A549 (cell line): ENCODE data around the gene EMX2. TPM values are rescaled to one million over a fixed set of nuclear protein-coding genes. Genes with fewer than 3 reads are reported as not detected.
A peak's percentile ranks its signal among the peaks of the same experiment; 100 is the strongest.

Experiments
- ATAC-seq, 2 experiments: fragments of 200-7000 bp in 1 of 2; fragments of >200 bp in 1 of 2; cut with Nextera tagmentation in 1 of 2; cut with Tn5 transposase in 1 of 2; 3 replicates each; pipeline versions ENCODE4 v1.8.0 to v1.9.1; 2018 to 2020; ENCODE audit warnings: mild to moderate bottlenecking in 1 of 2, moderate library complexity in 1 of 2
- CTCF ChIA-PET: fragments of 300-600 bp; sonication (Branson Sonifier 250); formaldehyde crosslinking; extraction: SDS; loops from one replicate; lab custom pipeline; 2021; ENCODE audit warnings: antibody characterized with exemption, inconsistent platforms; lab: Yijun Ruan, JAX
- POLR2A ChIA-PET: fragments of 350-600 bp; formaldehyde crosslinking; extraction: SDS; loops from one replicate; lab custom pipeline; 2021; ENCODE audit warnings: antibody characterized with exemption, inconsistent platforms; lab: Yijun Ruan, JAX
- DNase-seq, 2 experiments: peaks; one replicate each; pipeline versions ENCODE4 v3.0.0 to v3.0.0-alpha.2; 2011 to 2016; ENCODE audit warnings: low read depth in 1 of 2, low spot score in 1 of 2
- FAIRE-seq: peaks from 2 replicates; lab custom pipeline; 2011; peaks lifted over from hg19 to GRCh38; lab: Jason Lieb, UNC
- H3K27ac ChIP-seq, 2 experiments: fragments of >200 bp; sonication (Bioruptor Twin); formaldehyde crosslinking; 3 replicates each; pipeline ENCODE4 v1.5.1; 2016 to 2017
- H3K4me1 ChIP-seq: fragments of >200 bp; sonication (Bioruptor Twin); formaldehyde crosslinking; 3 replicates; pipeline ENCODE4 v1.6.1; 2016
- H3K4me2 ChIP-seq: fragments of >200 bp; sonication (Bioruptor Twin); formaldehyde crosslinking; 3 replicates; pipeline ENCODE4 v1.6.1; 2016
- H3K4me3 ChIP-seq: fragments of >200 bp; sonication (Bioruptor Twin); formaldehyde crosslinking; 3 replicates; pipeline ENCODE4 v1.5.1; 2016
- H3K9me3 ChIP-seq: fragments of >200 bp; sonication (Bioruptor Twin); formaldehyde crosslinking; 3 replicates; pipeline ENCODE4 v1.6.1; 2016
- BHLHE40 ChIP-seq: IDR thresholded peaks from 2 replicates; pipeline ENCODE4 v1.6.1; 2012; ENCODE audit warnings: low read depth, low read length, inconsistent platforms
- CBX2 ChIP-seq: fragments of 200-600 bp; sonication (generic); IDR thresholded peaks from 2 replicates; pipeline ENCODE4 v1.6.1; 2016; ENCODE audit warnings: low read depth, mild to moderate bottlenecking, borderline replicate concordance
- CBX8 ChIP-seq: fragments of 200-600 bp; sonication (generic); IDR thresholded peaks from 2 replicates; pipeline ENCODE4 v1.6.1; 2016
- CHD4 ChIP-seq: fragments of 200-600 bp; sonication (generic); IDR thresholded peaks from 2 replicates; pipeline ENCODE4 v1.6.1; 2016; ENCODE audit warnings: antibody characterized with exemption, mild to moderate bottlenecking, borderline replicate concordance
- EHF ChIP-seq: fragments of 250-450 bp; sonication (Bioruptor Pico); IDR thresholded peaks from 2 replicates; pipeline ENCODE4 v1.5.0; 2020; ENCODE audit warnings: mild to moderate bottlenecking
- ESRRA ChIP-seq: fragments of 150-350 bp; IDR thresholded peaks from 2 replicates; pipeline ENCODE4 v1.6.1; 2014; ENCODE audit warnings: mild to moderate bottlenecking, low read length, borderline replicate concordance
- HDAC2 ChIP-seq: fragments of 200-600 bp; sonication (generic); IDR thresholded peaks from 2 replicates; pipeline ENCODE4 v1.6.1; 2016
- HOXA7 ChIP-seq: fragments of 250-450 bp; sonication (Bioruptor Pico); IDR thresholded peaks from 2 replicates; pipeline ENCODE4 v1.5.0; 2020; ENCODE audit warnings: mild to moderate bottlenecking, moderate library complexity
- JUN ChIP-seq, 2 experiments: fragments of >200 bp; sonication (Bioruptor Twin); formaldehyde crosslinking; IDR thresholded peaks; 2 replicates in 1 of 2; 3 replicates in 1 of 2; pipeline ENCODE4 v1.6.1; 2016 to 2017
- KDM1A ChIP-seq: fragments of 200-600 bp; sonication (generic); IDR thresholded peaks from 2 replicates; pipeline ENCODE4 v1.6.1; 2016; ENCODE audit warnings: low read depth, mild to moderate bottlenecking
- KDM5A ChIP-seq: fragments of 200-600 bp; sonication (generic); IDR thresholded peaks from 2 replicates; pipeline ENCODE4 v1.6.1; 2016; ENCODE audit warnings: antibody characterized with exemption, mild to moderate bottlenecking
- MAFK ChIP-seq: fragments of 450-650 bp; IDR thresholded peaks from 2 replicates; pipeline ENCODE4 v1.6.1; 2014; ENCODE audit not compliant: partially characterized antibody
- PHF8 ChIP-seq: fragments of 200-600 bp; sonication (generic); IDR thresholded peaks from 2 replicates; pipeline ENCODE4 v1.6.1; 2016; ENCODE audit warnings: low read depth, mild to moderate bottlenecking, antibody characterized with exemption, moderate library complexity, borderline replicate concordance
- POLR2AphosphoS2 ChIP-seq: conservative IDR thresholded peaks from 2 replicates; pipeline ENCODE4 v1.6.1; 2012; ENCODE audit warnings: low read length, improper control_type of control experiment, inconsistent platforms
- RCOR1 ChIP-seq: fragments of 150-350 bp; IDR thresholded peaks from 2 replicates; pipeline ENCODE4 v1.6.1; 2014; ENCODE audit warnings: antibody characterized with exemption, low read length, low read depth
- RFX5 ChIP-seq: fragments of 450-650 bp; IDR thresholded peaks from 2 replicates; pipeline ENCODE4 v1.7.1; 2014; ENCODE audit warnings: antibody characterized with exemption, mild to moderate bottlenecking, moderate library complexity
- SMC3 ChIP-seq: fragments of >200 bp; sonication (Bioruptor Twin); formaldehyde crosslinking; IDR thresholded peaks from 3 replicates; pipeline ENCODE4 v1.6.1; 2018; ENCODE audit warnings: inconsistent platforms
- TP53 ChIP-seq: fragments of 250-450 bp; sonication (Bioruptor Pico); IDR thresholded peaks from 2 replicates; pipeline ENCODE4 v1.5.0; 2021; ENCODE audit warnings: mild to moderate bottlenecking, moderate library complexity
- ZNF302 ChIP-seq: fragments of 250-450 bp; sonication (Bioruptor Pico); IDR thresholded peaks from 2 replicates; pipeline ENCODE4 v1.9.0; 2021; ENCODE audit warnings: inconsistent platforms, mild to moderate bottlenecking, moderate library complexity
- ZSCAN20 ChIP-seq: fragments of 250-450 bp; sonication (Bioruptor Pico); IDR thresholded peaks from 2 replicates; pipeline ENCODE4 v1.8.0; 2022; ENCODE audit warnings: mild to moderate bottlenecking, moderate library complexity
- WGBS: methylation state at CpG from one replicate; pipeline ENCODE4 v1.1.6; 2017; ENCODE audit errors: missing lambda C conversion rate; 5-methylcytosine and 5-hydroxymethylcytosine counted together
- polyA plus RNA-seq, 4 experiments: library from polyadenylated mRNA; depleted of rRNA in 3 of 4; stranded (reverse); fragments of >200 nt; fragmentation: RNase III in 1 of 4; extraction: RNeasy Plus Mini Kit Qiagen cat#74134 plus additional on column Dnase treatment in 1 of 4; gene quantifications; 2 replicates in 3 of 4; 3 replicates in 1 of 4; pipeline ENCODE4 v1.2.3, GENCODE V29; 2011 to 2017
- TF ChIP-seq, protein P1 (sequence below): fragments of >200 bp; sonication (Bioruptor Twin); formaldehyde crosslinking; IDR thresholded peaks from 3 replicates; pipeline ENCODE4 v1.5.1; 2016
- TF ChIP-seq, protein P2 (sequence below): fragments of 450-650 bp; IDR thresholded peaks from 2 replicates; pipeline ENCODE4 v1.6.1; 2014; ENCODE audit warnings: antibody characterized with exemption
- TF ChIP-seq, protein P3 (sequence below): fragments of 150-350 bp; IDR thresholded peaks from 2 replicates; pipeline ENCODE4 v1.6.1; 2014; ENCODE audit warnings: low read depth, mild to moderate bottlenecking, low read length
- TF ChIP-seq, protein P4 (sequence below): fragments of >200 bp; sonication (Bioruptor Twin); formaldehyde crosslinking; IDR thresholded peaks from 3 replicates; pipeline ENCODE4 v1.6.1; 2016
- TF ChIP-seq, protein P5 (sequence below): fragments of >200 bp; sonication (Bioruptor Twin); formaldehyde crosslinking; IDR thresholded peaks from 2 replicates; pipeline ENCODE4 v1.6.1; 2016
- TF ChIP-seq, protein P6 (sequence below): IDR thresholded peaks from 2 replicates; pipeline ENCODE4 v1.6.1; 2012; ENCODE audit warnings: low read depth, borderline replicate concordance

Gene EMX2
- polyA plus RNA-seq, 2 of the 4 experiments (the other 2 are of a cell fraction), result not detected

DNA sequence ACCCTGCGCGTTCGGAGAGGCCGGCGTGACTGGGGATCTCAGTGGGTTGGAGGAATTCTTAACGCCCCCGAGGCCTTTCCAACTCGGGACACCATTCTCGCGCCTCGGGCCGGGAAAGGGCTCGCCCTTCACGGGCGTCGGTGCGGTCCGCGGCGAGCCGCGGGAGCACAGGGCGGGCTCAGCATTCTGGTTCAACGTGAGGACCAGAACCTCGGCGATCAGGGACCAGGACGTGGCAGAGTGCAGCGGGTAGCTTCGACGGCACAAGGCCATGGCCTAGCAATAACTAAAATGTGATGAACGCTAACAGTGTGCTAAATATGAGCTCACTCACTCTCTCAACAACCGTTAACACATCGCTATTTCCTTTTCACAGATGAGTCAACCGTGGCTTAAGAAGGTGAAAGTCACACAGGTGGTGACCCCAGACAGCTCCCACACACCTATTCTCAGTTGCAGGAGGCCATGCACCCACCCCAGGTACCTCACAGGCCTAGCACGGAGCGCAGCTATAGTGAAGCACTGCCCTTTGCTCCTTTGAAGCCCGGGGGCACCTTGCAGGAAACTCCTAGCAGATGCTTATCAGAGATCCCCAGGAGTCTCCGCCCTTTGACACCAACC, 4.5 kb upstream of the EMX2 start:
- FAIRE-seq (no peak), ATAC-seq (no peak), DNase-seq (no peak)
- Histone ChIP-seq H3K4me1 (0 out of 3 replicates have a peak, but pooled peaks cover 12% of the 10 kb centered on the region), H3K27ac (no peak overlapping the region), H3K9me3 (no peaks in the 10 kb centered on the region), H3K4me2 (peak overlapping the region; percentile 73), H3K4me3 (no peak overlapping the region)
- ChIA-PET POLR2A (no interaction called here), CTCF (interaction anchor here (0.6 to 3.0 kb wide), 39 partner anchors 9 to 890 kb away, joined by 3 to 51 read pairs (median 4); no protein-coding TSS in a partner anchor)
- WGBS, result 52% methylated on average over 37 of the region's 38 CpGs
- TF ChIP-seq, protein P1, sequence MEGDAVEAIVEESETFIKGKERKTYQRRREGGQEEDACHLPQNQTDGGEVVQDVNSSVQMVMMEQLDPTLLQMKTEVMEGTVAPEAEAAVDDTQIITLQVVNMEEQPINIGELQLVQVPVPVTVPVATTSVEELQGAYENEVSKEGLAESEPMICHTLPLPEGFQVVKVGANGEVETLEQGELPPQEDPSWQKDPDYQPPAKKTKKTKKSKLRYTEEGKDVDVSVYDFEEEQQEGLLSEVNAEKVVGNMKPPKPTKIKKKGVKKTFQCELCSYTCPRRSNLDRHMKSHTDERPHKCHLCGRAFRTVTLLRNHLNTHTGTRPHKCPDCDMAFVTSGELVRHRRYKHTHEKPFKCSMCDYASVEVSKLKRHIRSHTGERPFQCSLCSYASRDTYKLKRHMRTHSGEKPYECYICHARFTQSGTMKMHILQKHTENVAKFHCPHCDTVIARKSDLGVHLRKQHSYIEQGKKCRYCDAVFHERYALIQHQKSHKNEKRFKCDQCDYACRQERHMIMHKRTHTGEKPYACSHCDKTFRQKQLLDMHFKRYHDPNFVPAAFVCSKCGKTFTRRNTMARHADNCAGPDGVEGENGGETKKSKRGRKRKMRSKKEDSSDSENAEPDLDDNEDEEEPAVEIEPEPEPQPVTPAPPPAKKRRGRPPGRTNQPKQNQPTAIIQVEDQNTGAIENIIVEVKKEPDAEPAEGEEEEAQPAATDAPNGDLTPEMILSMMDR, result no peak
- TF ChIP-seq CBX8 (no peak), PHF8 (no peak), ESRRA (no peak), RFX5 (no peak), POLR2AphosphoS2 (no peak), CHD4 (no peak), JUN (IDR thresholded peaks at IDR 0.05) (no peak), ZSCAN20 (CRISPR knock-in tag) (no peak), KDM5A (no peak), TP53 (CRISPR knock-in tag) (no peak)
- TF ChIP-seq, protein P2, sequence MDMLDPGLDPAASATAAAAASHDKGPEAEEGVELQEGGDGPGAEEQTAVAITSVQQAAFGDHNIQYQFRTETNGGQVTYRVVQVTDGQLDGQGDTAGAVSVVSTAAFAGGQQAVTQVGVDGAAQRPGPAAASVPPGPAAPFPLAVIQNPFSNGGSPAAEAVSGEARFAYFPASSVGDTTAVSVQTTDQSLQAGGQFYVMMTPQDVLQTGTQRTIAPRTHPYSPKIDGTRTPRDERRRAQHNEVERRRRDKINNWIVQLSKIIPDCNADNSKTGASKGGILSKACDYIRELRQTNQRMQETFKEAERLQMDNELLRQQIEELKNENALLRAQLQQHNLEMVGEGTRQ, result no peak
- TF ChIP-seq, protein P3, sequence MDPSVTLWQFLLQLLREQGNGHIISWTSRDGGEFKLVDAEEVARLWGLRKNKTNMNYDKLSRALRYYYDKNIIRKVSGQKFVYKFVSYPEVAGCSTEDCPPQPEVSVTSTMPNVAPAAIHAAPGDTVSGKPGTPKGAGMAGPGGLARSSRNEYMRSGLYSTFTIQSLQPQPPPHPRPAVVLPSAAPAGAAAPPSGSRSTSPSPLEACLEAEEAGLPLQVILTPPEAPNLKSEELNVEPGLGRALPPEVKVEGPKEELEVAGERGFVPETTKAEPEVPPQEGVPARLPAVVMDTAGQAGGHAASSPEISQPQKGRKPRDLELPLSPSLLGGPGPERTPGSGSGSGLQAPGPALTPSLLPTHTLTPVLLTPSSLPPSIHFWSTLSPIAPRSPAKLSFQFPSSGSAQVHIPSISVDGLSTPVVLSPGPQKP, result no peak
- TF ChIP-seq, protein P4, sequence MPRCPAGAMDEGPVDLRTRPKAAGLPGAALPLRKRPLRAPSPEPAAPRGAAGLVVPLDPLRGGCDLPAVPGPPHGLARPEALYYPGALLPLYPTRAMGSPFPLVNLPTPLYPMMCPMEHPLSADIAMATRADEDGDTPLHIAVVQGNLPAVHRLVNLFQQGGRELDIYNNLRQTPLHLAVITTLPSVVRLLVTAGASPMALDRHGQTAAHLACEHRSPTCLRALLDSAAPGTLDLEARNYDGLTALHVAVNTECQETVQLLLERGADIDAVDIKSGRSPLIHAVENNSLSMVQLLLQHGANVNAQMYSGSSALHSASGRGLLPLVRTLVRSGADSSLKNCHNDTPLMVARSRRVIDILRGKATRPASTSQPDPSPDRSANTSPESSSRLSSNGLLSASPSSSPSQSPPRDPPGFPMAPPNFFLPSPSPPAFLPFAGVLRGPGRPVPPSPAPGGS, result no peak
- TF ChIP-seq, protein P5, sequence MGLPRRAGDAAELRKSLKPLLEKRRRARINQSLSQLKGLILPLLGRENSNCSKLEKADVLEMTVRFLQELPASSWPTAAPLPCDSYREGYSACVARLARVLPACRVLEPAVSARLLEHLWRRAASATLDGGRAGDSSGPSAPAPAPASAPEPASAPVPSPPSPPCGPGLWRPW, result no peak

DNA sequence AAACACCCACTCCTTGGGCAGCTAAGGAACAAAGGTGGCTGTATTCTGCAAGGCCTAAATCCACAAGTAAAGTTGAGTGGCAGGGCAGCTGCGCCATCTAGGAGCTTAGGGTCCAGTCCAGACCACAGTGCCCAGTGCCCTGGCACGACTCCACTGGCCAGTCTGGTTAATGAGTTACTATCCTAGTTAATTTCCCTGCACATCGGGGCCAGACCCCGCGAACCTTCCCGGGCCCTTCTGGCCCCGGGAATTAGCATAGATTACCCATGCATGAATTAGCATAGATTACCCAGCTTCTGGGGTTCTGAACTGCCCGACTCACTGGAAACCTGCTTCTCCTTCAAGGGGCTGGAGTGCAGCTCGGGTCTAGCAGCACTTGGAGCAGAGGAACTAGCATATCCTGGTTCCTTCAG, 3.2 kb upstream of the EMX2 start:
- peaks cover 18% of the 10 kb centered on the region for H3K4me1 ChIP-seq
- POLR2A ChIA-PET, result no interaction called here
- CTCF ChIA-PET, result interaction anchor here (0.6 to 2.8 kb wide), 10 partner anchors 14 to 361 kb away, joined by 3 to 18 read pairs (median 4); no protein-coding TSS in a partner anchor
- H3K9me3 ChIP-seq, result no peaks in the 10 kb centered on the region
- no peak overlapping the region for H3K4me3 ChIP-seq
- 63% methylated on average over 9 of the region's 9 CpGs for WGBS
- DNase-seq, result no peak
- no peak for FAIRE-seq
- no peak overlapping the region for H3K27ac ChIP-seq
- TF ChIP-seq HOXA7, result no peak
- TF ChIP-seq ZNF302, result no peak
- TF ChIP-seq EHF (CRISPR knock-in tag), result no peak
- TF ChIP-seq, protein P1, result no peak
- TF ChIP-seq KDM1A, result no peak
- no peak for TF ChIP-seq MAFK
- TF ChIP-seq, protein P6, sequence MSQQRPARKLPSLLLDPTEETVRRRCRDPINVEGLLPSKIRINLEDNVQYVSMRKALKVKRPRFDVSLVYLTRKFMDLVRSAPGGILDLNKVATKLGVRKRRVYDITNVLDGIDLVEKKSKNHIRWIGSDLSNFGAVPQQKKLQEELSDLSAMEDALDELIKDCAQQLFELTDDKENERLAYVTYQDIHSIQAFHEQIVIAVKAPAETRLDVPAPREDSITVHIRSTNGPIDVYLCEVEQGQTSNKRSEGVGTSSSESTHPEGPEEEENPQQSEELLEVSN, result no peak
- TF ChIP-seq HDAC2, result no peak
- TF ChIP-seq CBX2, result no peak
- no peak for TF ChIP-seq BHLHE40
- no peak for TF ChIP-seq RCOR1
- no peak for TF ChIP-seq SMC3
- H3K4me2 ChIP-seq, result no peak overlapping the region
- no peak for ATAC-seq
